Activated CD4-positive, CD25-positive, alpha-beta regulatory T cell (primary cell): ENCODE measurements around the gene PDGFA.

Experiments
- DNase-seq, 4 experiments: peaks; one replicate each; lab custom pipeline; 2025; lab: John Stamatoyannopoulos, UW

The PDGFA gene

DNA sequence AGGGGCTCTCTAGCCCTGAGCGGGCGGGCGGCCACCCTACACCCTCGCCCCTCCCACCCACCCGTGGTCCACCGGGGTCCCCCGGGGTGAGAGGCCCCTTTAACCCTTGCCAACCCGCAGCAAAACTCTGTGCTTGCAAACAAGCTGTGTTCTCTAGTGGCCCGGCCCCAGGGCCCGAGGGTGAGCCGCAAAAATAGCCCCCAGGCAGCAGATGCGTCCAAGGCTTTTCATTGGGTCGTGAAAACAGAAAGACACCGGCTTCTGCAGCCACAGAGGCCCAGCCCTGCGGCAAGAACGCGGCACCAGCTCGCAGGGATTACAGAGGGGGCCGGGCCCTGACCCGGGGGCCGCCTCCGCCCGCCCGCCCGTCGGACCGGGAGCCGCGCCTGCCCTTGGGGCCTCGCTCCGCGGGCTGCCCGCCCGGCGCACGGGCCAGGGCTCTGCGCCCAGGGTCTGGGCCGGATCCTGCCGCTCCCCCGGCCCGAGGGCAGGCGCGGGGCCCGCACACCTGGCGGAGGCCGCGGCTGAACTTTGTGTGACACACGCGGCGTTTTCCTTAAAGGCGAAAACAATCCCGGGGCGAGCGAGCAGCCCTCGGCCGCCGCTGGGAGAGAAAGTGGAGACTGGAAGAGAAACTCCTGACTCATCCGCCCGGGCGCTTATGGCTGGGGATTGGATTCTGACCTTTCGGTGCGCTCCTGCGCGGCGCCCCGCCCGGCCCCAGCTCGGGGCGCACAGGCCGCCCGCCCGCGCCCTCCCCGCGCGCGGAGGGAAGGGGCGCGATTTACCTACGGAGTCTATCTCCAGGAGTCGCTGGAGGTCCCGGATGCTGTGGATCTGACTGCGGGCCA is 2.8 kb downstream of the PDGFA start:
- DNase-seq, result no peak

GRCh38 chr7:516216-516605 is 3.4 kb downstream of the PDGFA start:
- no peak for DNase-seq

DNA sequence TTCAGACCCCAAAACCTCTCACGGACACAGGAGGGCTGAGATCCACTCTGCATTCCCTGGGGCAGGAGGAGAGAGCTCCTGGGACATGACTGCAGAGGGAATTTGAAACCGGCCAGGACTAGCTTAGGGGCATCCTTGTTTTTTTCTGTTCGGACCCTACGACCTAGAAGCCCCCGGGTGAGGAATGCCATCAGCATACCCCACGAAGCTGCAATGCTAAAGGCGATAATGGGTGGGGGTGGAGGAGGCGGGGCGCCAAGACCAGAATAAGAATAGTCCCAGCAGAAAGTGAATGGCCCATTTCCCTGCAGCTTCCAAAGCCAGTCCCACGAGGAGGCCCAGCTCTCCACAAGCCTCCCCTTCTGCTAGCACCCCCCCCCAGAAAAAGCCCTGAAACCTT is 4.0 kb downstream of the PDGFA start:
- DNase-seq, result no peak

DNA sequence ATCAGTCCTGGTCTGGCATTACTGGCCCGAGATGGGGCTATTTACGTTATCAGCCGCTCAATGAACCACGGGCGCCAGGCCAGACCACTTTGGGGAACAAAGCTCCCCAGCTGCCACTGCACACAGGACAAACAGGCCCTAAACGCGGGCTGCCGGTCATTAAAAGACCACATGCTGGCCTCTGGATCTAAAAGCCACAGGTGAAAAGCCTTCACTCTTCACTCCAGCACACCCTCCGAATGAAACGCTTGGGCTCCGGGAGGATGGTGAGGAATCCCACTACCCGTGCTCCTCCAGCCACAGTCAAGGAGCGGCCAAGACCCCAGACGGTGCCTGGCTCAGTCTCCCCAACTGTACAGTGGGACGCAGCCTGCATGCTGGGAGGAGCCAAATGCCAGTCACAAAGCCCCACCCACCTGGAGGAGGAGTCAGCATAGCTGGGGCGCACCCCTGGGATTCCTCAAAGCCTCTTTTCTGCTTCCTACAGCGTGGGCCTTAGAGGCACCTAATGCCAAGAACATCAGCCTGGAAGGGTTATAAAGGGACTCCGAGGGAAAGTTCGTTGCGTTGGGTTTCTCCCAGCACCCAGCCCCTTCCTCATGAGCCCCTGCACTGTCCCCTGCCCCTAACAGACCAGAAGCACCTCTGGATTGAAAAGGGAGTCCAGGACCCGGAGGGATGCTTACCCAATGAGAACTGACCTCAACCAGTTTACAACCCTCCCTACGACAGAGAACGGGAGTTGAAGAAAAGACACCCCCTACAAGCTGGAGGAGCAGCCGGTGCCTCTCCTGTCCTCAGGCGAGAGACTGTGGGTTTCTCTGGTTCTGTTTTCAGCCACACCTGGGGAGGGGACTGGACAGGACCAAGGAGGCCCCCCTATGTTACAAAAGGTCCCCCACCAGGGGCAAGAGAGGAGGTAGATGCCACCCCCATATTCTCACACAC is 4.7 kb downstream of the PDGFA start:
- no peak for DNase-seq

DNA sequence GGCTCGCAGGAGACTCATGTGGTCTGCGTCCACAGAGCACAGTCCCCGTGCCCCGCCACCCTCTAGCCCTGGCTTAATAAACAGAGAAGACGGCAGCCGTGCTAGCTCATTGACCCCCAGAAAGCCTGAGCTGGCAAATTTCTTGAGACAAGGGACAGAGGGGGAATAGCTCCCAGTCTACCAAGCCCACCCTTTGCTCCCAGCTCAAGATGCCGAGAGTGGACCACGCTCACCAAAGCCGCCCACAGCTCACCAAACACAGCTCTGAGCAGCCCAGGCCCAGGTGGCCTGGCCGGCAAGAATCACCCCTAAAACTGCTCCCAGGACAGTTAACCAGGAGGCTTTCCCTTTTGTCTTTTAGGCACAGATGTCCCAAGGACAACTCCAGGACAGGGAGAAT is 5.4 kb downstream of the PDGFA start:
- DNase-seq, result no peak

DNA sequence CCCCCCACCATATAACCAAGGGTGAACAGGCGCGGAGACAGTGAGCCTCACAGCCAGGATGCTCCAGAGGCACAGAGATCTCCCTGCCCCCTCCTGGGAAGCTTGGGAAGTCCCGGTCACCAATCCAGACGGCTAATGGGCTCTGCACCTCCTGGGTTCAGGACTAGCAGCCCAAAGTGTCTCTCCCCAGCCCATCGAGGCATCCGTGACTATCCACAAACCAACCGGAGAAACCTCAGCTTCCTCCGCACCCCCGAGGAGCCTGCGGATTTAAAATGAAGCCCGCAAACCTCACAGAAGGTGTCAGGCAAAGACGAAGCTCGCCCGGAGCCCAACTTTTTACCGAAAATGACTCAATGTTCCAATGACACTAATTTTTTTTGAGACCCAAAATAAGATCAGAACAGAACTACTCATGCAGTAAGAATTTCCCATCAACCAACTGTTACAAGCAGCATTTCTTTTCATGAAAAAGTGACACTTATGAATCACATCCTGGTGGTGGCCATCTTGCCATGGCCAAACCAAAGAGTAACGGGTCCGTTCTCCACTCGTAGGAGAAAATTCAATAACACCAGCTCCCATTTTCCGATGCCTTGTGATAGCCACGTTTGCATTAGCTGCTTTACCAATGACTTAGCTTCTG is 6.0 kb downstream of the PDGFA start:
- no peak for DNase-seq

GRCh38 chr7:512541-513311 is 6.9 kb downstream of the PDGFA start:
- no peak for DNase-seq

DNA sequence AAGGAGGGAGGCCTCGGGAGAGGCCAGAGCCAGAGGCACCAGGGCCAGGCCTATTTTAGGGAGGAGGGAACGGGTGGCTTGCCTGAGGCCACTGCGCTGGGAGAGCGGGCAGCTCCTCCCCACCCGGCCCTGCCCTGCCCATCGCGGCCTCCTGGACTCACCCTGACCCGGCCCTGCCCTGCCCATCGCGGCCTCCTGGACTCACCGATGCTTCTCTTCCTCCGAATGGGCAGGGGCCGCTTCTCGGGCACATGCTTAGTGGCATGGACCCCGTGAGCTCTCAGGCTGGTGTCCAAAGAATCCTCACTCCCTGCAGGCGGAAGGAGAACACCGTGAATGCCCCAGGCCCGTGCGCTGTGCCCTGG is 7.5 kb downstream of the PDGFA start:
- DNase-seq, result no peak

DNA sequence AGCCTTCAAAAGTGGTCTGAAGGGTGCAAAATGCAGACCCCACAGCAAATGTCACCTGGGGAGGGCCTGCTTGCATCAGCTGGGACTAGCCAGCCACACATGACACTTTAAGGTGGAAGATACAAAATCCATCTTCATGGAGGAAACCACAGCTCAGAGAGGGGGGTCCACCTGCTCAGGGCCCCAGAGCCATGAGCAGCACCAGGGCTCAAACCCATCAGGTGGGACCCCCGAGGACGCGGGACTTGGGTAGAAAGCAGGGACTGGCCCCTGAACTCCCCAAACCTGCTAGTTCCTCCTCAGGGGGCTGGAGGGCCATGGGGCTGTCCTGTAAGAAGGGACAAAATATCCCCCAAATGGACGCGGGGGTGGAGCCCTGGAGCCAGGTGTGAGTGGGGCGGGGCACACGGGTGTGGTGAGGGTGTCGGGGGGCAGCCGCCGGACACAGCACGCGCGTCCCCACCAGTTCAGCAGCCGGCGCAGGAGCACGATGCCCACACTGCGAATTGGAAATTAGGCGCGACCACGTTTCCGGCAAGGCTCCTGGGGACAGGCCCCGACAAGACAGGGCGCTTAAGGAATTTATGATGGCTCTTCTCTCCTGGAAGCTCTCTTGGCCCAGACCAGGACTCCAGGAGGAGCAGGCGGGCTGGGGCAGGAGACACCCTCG is 8.0 kb downstream of the PDGFA start:
- DNase-seq, result no peak

- no peak for DNase-seq
These were observed 8.8 kb downstream of the PDGFA start for GRCh38 chr7:510782-511281.

DNA sequence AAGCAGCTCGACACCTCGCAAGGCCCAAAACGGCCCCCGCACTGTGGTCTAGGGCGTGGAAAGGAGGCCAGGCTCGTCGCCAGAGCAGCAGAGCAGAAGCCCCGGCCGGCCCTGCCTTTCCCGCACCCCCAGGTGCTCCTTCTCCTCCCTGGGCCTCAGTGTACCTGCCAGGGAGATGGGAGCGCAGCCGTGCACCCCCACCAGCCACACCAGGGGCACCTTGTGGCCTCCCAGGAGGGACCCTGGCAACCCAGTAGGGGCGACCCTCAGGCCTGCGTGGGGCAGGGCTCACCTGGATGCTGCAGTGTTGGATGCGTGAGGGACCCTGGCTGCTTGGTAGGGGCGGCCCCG is 9.5 kb downstream of the PDGFA start:
- no peak for DNase-seq

DNA sequence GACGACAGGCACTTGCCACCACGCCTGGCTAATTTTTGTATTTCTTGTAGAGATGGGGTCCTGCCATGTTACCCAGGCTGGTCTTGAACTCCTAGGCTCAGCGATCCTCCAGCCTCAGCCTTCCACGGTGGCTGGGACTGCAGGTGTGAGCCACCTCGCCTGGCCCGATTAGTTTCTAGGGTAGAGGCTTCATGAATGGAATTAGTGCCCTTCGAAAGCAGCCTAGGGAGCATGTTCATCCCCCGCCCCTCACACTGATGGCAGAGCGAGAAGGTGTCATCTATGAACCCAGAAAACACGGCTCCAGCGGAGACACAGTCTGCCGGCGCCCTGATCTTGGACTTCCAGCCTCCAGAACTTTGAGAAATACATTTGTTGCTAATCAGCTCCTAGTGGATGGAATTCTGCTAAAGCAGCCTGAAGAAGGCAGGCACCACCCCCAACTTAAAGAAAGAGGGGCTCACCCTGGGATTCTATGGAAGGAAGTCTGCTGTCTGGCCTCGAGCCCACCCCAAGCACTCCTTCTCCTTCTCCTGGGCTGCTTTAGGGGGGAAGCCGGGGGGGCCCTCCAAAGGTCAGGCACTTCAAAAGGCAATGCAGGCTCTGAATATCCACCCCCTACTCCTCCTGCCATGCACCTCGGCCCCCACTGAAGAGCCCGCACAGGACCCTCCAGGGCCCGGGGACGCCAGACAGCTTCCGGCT is 10.1 kb downstream of the PDGFA start:
- no peak for DNase-seq

DNA sequence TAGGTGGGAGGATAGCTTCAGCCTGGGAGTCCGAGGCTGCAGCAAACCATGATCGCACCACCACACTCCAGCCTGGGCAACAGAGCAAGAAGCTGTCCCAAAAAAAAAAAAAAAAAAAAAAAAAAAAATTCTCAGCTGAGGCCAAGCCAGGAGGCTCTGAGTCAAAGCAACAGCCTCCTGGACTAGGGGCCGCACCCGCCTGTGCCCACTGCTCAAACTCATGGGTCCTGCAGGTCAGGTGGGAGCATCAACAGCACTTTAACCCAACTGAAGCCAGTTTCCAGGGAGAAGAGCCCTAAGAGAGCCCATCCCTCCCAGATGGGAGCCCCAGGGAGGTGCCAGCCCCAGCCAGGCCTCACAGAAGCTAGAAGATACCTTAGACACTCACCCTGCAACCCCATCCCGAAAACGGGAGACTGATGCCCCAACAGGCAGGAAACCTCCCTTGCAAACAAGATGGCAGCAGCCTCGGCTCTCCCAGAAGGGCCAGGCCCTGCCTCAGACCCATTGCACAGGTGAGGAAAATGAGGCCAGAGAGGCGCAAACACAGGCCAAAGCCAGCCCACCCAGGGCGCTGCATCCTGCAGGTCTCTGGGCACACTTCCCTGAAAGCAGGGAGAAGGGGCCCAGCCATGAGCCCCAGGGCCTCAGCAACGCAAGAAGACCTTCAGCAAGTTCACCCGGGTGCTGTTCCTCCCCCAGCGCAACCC is 11.0 kb downstream of the PDGFA start:
- DNase-seq, result no peak

- no peak for DNase-seq
These were observed 11.9 kb downstream of the PDGFA start for GRCh38 chr7:507623-508300.

DNA sequence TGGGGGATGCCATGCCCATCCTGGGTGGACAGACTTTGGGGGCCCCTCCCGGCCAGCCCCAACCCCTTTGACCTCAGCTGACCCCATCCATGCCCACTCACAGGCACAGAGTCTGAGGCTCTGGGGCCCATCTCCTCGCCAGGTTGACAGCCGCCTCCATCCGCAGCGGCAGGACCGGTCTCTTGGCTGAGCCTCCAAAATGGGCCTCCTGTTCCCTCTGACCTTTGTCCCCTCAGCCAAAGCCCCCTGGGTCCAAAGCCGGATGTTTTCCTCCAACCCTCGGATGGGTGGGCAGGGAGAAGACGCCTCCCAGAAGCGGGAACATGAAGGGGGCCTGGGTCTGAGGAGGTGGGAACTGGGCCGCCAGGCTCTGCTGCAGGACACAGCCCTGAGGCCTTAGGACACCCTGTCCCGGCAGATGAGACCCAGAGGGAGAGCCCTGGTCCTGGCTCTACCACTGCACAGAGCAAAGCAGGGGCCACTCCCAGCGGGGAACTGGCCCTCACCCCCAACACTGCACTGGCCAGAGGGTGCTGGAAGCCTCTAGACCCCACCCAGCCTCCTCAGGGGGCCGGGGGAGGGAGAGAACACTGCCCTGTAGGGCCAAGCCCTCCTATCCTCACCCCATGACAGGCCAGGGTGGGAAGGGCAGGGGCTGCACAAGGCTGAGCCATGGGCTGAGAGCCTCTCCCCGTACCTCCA is 12.6 kb downstream of the PDGFA start:
- DNase-seq, result no peak

DNA sequence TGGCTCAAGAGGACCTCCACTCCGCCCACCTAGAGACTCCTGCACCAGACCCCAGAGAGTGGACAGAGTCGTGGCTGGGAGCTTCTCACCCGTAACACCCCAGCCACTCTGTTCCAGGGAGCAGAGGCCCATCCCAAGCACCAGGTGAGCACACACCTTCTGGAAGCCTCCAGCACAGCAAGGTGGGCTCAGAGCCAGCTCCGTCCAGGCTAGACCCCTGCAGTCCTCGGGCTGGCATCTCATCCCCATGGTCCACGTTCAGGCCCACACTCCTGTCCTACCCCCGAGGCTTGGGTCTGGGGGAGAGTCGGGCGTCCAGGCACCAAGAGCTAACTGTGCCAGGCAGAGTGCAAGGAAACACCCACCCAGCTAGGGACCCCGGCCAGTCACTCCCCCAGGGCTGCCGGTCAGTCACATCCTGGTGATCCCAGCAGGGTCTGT is 13.2 kb downstream of the PDGFA start:
- DNase-seq, result no peak

DNA sequence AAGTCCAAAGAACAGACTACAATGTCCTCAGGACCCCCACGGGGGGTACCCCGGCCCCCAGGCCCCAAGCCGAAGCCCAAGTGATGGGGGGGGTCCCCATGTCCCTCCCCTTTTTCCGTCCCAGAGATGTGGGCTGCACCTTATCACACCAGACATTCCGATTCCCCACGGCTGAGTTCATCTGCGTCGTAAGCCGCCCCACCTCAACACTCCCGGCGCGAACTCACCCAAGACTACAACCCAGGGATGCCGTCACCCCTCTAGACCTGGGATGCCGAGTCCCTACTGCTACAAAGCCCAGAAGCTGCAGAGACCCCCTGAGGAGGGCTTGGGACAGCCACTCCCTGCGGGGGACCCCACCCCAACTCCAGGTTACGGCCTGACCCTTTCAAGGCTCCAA is 14.5 kb downstream of the PDGFA start:
- no peak for DNase-seq

- no peak for DNase-seq
These were observed 15.2 kb downstream of the PDGFA start for GRCh38 chr7:504221-505111.
